GM18499 (cell line): ENCODE results near the gene CD247.

Experiments
- ATAC-seq: cut with Tn5 transposase; IDR thresholded peaks from one replicate; pipeline ENCODE4 v1.9.1; 2021; ENCODE audit warnings: moderate number of reproducible peaks; ENCODE audit not compliant: insufficient read depth, unreplicated experiment

Gene CD247

GRCh38 chr1:167467126-167467710 lies 51.1 kb downstream of the CD247 start:
- ATAC-seq: no peak

DNA sequence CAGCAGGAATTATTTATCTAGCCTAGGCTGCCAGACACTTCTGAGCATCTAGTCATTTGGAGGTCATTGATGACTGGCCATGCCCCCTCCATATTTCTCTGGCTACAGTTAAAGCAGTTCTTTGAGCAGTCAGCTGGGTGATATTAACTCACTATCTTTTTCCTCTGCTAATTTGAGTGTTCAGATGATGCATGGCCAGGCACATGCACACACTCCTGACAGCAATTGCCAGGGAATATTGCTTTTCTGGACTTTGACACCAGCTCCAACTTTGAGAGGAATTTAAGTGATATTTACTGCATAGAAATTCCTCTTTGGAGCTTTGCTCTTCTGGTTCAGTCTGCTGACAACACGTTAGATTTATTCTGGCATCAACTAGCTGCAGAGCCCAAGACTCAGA lies 52.6 kb downstream of the CD247 start:
- no peak for ATAC-seq

- ATAC-seq: no peak
Observed at GRCh38 chr1:167465018-167465417, 53.3 kb downstream of the CD247 start.

DNA sequence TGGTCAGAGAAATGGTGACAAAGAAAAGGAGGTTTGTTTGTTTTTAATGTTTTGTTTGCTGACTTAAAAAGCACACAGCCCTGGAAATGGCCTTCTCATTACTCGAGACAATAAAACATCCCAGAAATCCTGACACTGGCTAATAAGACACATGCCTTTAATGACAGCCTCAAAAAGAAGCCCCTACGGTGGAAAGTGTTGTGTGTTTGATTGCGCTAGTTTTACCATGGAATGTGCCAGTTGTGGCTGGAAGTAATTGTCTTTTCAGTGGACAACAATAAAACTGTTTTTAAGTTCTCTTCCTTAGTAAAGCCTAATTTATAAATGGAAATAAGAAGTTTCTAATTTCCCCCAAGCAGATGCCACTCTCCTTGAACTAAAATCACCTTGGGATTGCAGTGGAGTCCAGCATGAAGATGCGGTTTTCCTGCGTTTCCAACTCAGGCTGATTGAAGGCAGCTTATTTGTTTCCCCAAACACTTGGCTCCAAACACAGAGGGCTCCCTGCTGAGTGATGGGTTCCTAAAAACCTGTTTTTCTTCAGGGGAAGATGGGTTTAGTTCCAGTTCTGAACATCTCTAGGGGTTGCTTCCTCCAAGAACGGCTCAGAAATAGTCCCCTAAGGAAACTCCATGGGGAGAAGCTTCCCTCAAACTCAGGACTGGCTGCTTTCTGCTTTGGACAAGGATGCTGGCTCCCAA lies 54.3 kb downstream of the CD247 start:
- no peak for ATAC-seq

DNA sequence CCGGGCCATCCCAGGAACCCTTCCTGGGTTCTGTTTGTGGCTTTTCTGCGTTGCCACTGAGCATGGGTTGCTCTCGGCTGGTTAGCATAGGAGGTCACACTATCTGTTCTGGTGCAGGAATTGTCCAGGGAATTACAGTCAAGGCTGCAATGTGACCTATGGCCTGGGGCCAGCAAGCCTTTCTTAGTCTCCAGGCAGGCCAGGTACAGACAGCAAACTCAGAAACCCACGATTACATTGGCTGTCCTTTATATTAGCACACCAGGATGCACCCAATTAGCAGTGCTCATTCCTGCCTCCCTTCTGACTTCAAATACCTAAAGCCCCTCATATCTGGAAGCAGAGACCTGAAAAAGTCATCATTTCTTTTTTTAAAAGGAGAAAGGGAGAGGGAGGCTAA lies 55.2 kb downstream of the CD247 start:
- no peak for ATAC-seq

GRCh38 chr1:167462341-167462740 lies 56.0 kb downstream of the CD247 start:
- ATAC-seq: no peak

DNA sequence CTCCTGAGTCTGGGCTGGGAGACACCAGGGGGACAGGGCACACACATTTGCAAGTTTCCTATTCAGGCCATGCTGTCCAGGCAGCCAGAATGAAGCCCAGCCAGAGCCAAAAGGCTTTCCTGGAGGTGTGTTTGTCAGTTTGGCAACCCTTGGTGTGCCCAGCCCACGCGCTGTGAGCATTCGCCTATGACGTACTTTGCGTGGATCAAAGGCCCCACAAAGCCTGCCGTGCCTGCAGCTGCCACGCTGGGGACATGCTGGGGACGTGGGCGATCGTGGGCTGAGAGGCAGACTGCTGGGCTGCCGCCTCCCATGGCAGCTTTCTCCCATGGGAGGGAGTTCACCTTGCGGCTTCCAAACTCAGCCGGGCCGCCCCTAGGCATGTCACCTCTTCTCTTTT lies 57.5 kb downstream of the CD247 start:
- no peak for ATAC-seq

DNA sequence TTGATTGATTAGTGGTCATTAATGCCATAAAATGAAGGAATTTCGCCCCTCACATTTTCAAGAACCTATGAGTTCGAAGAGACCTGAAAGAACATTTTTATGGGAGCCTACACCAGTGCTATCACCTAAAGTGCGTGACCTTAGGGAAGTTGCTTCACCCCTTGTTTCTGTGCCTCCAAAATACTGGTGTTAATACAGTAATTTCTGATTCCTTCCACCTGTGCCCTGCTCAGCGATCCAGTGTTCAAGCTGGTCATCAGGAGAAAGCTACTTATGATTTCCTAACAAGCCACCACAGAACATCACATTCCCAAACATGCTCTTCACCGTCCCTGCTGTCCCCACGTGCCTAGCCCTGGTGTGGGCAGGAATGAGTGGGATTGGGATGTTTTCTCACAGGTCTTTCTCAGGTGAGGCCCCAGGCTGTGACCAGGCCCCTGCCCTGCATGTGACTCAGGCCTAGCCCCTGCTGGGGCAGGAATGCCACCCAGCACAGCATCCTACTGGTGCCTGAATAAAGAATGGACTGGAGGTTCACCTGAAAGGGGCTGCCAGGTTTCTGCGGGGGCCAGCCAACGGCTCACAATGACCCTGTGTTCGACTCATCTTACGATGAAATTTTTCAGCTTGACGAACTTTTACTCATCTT lies 60.3 kb downstream of the CD247 start:
- ATAC-seq: no peak

DNA sequence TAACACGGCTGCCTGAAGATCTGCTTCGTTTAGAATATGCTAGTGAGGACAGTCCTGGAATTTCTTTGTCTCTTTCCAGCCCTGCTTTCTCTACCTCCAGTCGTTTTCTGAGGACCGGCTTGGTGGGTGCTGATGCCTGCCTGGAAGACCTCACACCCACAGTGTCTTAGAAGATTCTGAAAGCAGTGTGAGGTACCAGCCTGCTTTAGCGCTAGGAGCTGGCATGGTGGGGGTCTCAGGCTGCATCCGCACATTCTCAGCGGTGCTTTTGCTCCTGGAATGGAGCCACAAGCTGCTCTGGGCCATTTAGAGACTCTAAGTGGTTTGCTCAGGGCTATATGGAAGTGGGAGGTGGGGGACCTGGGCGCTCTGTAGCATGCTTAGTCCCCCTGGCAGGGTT lies 61.4 kb downstream of the CD247 start:
- ATAC-seq: no peak

DNA sequence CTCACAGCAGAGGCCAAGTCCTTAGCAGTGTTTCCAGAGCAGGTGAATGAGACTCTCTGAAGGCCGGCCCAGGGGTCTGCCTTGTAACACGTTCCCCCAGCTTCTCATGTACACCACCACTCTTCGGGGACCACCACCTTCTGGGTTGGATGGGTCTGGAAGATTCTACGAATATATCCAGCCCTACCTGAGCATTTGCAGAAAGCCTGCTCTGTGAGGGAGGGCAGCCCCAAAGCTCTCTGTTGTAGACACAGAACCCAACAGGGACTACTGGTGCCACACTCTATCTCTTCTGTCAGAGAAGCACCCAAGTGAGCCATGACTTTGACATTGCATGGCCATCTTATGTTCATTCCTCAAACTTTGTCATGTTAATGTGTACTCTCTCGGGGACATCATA lies 61.8 kb downstream of the CD247 start:
- ATAC-seq: no peak

DNA sequence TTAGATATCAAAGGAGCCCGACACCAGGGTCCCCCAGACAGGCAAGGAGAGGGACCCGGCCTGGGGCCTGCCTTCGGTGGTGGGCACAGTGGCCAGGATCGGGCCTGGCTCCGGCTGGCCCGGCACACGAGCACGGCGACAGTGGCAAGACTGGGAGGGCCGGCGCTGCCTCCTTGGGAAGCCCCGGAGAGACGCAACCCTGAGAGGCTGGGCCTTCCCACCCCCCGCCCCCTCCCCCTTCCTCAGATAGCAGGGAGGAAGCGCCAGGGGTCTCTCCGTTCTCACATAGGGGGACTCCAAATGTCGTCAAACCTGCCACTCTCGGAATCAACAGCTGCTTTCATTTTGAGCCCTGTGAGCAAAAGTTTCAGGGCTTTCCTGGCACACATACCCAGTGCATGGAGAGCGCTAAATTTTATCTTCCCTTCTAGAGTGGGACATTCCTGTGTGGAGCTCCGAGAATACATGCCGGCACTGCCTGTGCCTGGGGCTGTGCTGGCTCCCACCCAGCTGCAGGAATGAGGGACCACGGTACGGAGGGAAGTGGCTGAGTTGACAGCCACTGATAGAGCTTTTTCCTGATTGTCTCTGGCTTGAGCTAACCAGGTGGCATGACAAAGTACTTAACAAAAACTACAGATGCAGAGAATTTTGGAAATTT lies 62.4 kb downstream of the CD247 start:
- no peak for ATAC-seq

GRCh38 chr1:167454894-167455785 lies 63.2 kb downstream of the CD247 start:
- ATAC-seq: no peak

DNA sequence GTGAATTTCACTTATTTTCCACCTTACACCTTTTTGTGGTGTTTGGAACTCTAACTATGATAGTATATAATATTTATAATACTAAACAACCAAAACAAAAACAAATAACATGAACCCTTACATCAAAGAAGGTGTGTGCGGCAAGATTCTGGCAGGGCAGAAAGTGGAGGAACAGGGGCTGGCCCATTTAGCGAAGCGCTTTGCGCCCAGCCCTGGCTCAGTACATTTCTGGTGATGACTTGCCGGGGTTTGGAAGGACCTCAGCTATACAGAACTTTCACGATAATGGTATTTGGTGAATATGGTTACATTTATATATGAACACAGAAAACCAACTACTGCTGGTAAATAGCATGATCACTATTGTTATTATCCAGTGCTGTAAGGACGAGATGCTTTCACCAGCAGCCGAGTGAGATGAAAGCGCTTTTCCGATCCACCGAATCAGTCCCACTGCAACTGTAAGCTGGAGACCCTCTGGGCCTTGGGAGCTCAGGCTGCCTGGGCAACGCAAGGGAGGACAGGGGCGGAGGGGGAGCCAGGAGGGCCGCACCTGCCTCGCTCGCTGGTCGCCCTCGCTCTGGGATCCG lies 63.9 kb downstream of the CD247 start:
- ATAC-seq: no peak

- no peak for ATAC-seq
Observed at GRCh38 chr1:167453123-167453522, 65.2 kb downstream of the CD247 start.

- no peak for ATAC-seq
Observed at GRCh38 chr1:167452483-167452882, 65.8 kb downstream of the CD247 start.

GRCh38 chr1:167450843-167451242 lies 67.5 kb downstream of the CD247 start:
- no peak for ATAC-seq

GRCh38 chr1:167447521-167448136 lies 70.7 kb downstream of the CD247 start:
- ATAC-seq: no peak

GRCh38 chr1:167446966-167447365 lies 71.4 kb downstream of the CD247 start:
- ATAC-seq: no peak

- ATAC-seq: no peak
Observed at GRCh38 chr1:167443757-167444156, 74.6 kb downstream of the CD247 start.
